ENCODE data around the gene ELP1.

DNA sequence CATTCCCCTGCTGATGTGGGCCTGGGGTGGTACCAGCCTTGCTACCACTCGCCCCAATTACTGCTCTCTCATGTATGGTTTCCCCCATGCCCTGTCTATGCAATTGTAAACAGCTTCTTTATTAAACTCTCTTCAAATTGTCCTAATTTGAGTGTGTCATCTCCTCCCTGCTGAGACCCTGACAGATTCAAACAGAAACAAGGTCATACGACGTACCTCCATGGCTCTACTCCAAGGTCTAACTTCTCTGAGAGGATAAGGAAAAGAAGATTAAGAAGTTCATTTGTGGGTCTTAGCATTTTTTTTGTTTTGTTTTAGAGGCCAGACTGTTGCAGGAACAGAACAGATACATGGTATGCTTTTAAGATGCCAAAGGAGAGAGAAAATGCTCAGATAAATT is 38.3 kb upstream of the ELP1 start:
- TF ChIP-seq, protein P1, sequence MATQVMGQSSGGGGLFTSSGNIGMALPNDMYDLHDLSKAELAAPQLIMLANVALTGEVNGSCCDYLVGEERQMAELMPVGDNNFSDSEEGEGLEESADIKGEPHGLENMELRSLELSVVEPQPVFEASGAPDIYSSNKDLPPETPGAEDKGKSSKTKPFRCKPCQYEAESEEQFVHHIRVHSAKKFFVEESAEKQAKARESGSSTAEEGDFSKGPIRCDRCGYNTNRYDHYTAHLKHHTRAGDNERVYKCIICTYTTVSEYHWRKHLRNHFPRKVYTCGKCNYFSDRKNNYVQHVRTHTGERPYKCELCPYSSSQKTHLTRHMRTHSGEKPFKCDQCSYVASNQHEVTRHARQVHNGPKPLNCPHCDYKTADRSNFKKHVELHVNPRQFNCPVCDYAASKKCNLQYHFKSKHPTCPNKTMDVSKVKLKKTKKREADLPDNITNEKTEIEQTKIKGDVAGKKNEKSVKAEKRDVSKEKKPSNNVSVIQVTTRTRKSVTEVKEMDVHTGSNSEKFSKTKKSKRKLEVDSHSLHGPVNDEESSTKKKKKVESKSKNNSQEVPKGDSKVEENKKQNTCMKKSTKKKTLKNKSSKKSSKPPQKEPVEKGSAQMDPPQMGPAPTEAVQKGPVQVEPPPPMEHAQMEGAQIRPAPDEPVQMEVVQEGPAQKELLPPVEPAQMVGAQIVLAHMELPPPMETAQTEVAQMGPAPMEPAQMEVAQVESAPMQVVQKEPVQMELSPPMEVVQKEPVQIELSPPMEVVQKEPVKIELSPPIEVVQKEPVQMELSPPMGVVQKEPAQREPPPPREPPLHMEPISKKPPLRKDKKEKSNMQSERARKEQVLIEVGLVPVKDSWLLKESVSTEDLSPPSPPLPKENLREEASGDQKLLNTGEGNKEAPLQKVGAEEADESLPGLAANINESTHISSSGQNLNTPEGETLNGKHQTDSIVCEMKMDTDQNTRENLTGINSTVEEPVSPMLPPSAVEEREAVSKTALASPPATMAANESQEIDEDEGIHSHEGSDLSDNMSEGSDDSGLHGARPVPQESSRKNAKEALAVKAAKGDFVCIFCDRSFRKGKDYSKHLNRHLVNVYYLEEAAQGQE (IDR thresholded peaks at IDR 0.05; ENCODE audit: insufficient read depth in 1 of 2, low read depth in 2 of 2, low read length in 2 of 2): no peak
- TF ChIP-seq TAF1 (IDR thresholded peaks at IDR 0.05; ENCODE audit: borderline replicate concordance, insufficient read depth, low read length) (no peak), SIN3A (IDR thresholded peaks at IDR 0.05; ENCODE audit: borderline replicate concordance, insufficient read depth, low read length) (no peak), POLR2AphosphoS5 (IDR thresholded peaks at IDR 0.05; ENCODE audit: low read depth, low read length) (no peak), FOXP2 (optimal IDR thresholded peaks at IDR 0.05; ENCODE audit: borderline replicate concordance, extremely low read depth, extremely low read length, insufficient read depth) (no peak)

Measured in PFSK-1 (cell line).